Globus pallidus (tissue), 1 donor: ENCODE measurements around the gene IMMT.

Experiments used
- DNase-seq: peaks from one replicate; pipeline ENCODE4 v3.0.0-alpha.2; 2015; ENCODE audit warnings: low spot score

IMMT gene

GRCh38 chr2:86199834-86200177 lies 4.5 kb upstream of the IMMT start:
- no peak for DNase-seq

GRCh38 chr2:86195808-86196387 lies 636 bp upstream of the IMMT start:
- no peak for DNase-seq

- no peak for DNase-seq
These were observed 559 bp downstream of the IMMT start for GRCh38 chr2:86194751-86195054.

GRCh38 chr2:86193901-86194567 lies 1.2 kb downstream of the IMMT start:
- DNase-seq, result no peak

GRCh38 chr2:86189782-86190416 lies 5.4 kb downstream of the IMMT start:
- no peak for DNase-seq

GRCh38 chr2:86186431-86186830 lies 8.8 kb downstream of the IMMT start:
- no peak for DNase-seq

GRCh38 chr2:86185517-86186212 lies 9.6 kb downstream of the IMMT start:
- DNase-seq, result no peak

- no peak for DNase-seq
These were observed 18.7 kb downstream of the IMMT start for GRCh38 chr2:86176597-86176996.

GRCh38 chr2:86175828-86176227 lies 19.4 kb downstream of the IMMT start:
- no peak for DNase-seq

GRCh38 chr2:86174445-86174844 lies 20.8 kb downstream of the IMMT start:
- no peak for DNase-seq

GRCh38 chr2:86172610-86173009 lies 22.7 kb downstream of the IMMT start:
- DNase-seq, result no peak

- DNase-seq, result no peak
These were observed 24.0 kb downstream of the IMMT start for GRCh38 chr2:86171295-86171694.

GRCh38 chr2:86170449-86170848 lies 24.8 kb downstream of the IMMT start:
- DNase-seq, result no peak

- no peak for DNase-seq
These were observed 34.9 kb downstream of the IMMT start for GRCh38 chr2:86160156-86160952.

GRCh38 chr2:86158286-86158685 lies 37.0 kb downstream of the IMMT start:
- DNase-seq, result no peak

GRCh38 chr2:86157009-86157556 lies 38.2 kb downstream of the IMMT start:
- no peak for DNase-seq

GRCh38 chr2:86150502-86150901 lies 44.8 kb downstream of the IMMT start:
- DNase-seq, result no peak

- no peak for DNase-seq
These were observed 47.5 kb downstream of the IMMT start for GRCh38 chr2:86147793-86148192.

- no peak for DNase-seq
These were observed 51.2 kb downstream of the IMMT start for GRCh38 chr2:86143926-86144685.

- no peak for DNase-seq
These were observed 52.0 kb downstream of the IMMT start for GRCh38 chr2:86143307-86143706.
